ENCODE measurements around the gene MPPED1. TPM values are rescaled to one million over a fixed set of nuclear protein-coding genes. Genes with fewer than 3 reads are reported as not detected.

The MPPED1 gene
- total RNA-seq, 1 donor from 2014 or later, result 0.37 TPM

- peaks cover 8% of the 10 kb centered on the region for H3K9me3 Mint-ChIP-seq (ENCODE audit: unreplicated experiment)
- DNase-seq, result no peak
- no peaks in the 10 kb centered on the region for H3K4me1 Mint-ChIP-seq (ENCODE audit: low read depth, unreplicated experiment)
- no peak overlapping the region for H3K27ac Mint-ChIP-seq (ENCODE audit: unreplicated experiment)
- no peak for TF ChIP-seq CTCF (IDR thresholded peaks at IDR 0.05; ENCODE audit: partially characterized antibody, unreplicated experiment)
- H3K36me3 Mint-ChIP-seq (ENCODE audit: unreplicated experiment), result peaks cover 6% of the 10 kb centered on the region
- H3K27me3 Mint-ChIP-seq (ENCODE audit: unreplicated experiment), result peaks cover 5% of the 10 kb centered on the region
- H3K4me3 Mint-ChIP-seq (ENCODE audit: unreplicated experiment), result no peak overlapping the region
Observed at GRCh38 chr22:43554694-43555365, 143.0 kb downstream of the MPPED1 start.

GRCh38 chr22:43555561-43556515 is 144.0 kb downstream of the MPPED1 start:
- peaks cover 8% of the 10 kb centered on the region for H3K9me3 Mint-ChIP-seq (ENCODE audit: unreplicated experiment)
- no peak overlapping the region for H3K4me3 Mint-ChIP-seq (ENCODE audit: unreplicated experiment)
- no peak overlapping the region for H3K27ac Mint-ChIP-seq (ENCODE audit: unreplicated experiment)
- H3K27me3 Mint-ChIP-seq (ENCODE audit: unreplicated experiment), result peaks cover 5% of the 10 kb centered on the region
- peaks cover 1% of the 10 kb centered on the region for H3K4me1 Mint-ChIP-seq (ENCODE audit: low read depth, unreplicated experiment)
- H3K36me3 Mint-ChIP-seq (ENCODE audit: unreplicated experiment), result peaks cover 6% of the 10 kb centered on the region
- DNase-seq, result no peak
- TF ChIP-seq CTCF (IDR thresholded peaks at IDR 0.05; ENCODE audit: partially characterized antibody, unreplicated experiment), result no peak

Other genes starting within 250 kb of the MPPED1 start
- 36.6 TPM for gene TTLL12, start 224.9 kb upstream of the MPPED1 start, total RNA-seq (ENCODE audit: unreplicated experiment)
- gene SCUBE1, start 68.6 kb upstream of the MPPED1 start, total RNA-seq (ENCODE audit: unreplicated experiment), result 25.8 TPM